ENCODE measurements around the gene FGFR2.
"Not testable (repeated sequence)": the region's sequence is repeated elsewhere in the genome, so short reads cannot be mapped to it uniquely, and the experiment has no call there.

DNA sequence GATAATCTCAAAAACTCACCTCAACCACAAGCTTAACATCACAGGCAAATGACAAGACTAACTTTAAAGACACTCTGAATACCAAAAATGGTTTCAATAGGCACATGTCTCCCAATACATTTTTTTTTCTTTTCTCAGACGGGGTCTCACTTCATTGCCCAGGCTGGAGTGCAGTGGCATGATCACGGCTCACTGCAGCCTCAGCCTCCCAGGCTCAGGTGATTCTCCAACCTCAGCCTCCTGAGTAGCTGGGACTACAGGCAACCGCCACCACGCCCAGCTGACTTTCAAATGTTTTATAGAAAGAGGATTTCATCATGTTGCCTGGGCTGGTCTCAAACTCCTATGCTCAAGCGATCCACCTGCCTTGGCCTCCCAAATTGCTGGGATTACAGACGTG, 77.7 kb downstream of the FGFR2 start:
- TF ChIP-seq, protein P1, sequence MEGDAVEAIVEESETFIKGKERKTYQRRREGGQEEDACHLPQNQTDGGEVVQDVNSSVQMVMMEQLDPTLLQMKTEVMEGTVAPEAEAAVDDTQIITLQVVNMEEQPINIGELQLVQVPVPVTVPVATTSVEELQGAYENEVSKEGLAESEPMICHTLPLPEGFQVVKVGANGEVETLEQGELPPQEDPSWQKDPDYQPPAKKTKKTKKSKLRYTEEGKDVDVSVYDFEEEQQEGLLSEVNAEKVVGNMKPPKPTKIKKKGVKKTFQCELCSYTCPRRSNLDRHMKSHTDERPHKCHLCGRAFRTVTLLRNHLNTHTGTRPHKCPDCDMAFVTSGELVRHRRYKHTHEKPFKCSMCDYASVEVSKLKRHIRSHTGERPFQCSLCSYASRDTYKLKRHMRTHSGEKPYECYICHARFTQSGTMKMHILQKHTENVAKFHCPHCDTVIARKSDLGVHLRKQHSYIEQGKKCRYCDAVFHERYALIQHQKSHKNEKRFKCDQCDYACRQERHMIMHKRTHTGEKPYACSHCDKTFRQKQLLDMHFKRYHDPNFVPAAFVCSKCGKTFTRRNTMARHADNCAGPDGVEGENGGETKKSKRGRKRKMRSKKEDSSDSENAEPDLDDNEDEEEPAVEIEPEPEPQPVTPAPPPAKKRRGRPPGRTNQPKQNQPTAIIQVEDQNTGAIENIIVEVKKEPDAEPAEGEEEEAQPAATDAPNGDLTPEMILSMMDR (IDR thresholded peaks at IDR 0.05; ENCODE audit: poor library complexity) = not testable (repeated sequence)
- TF ChIP-seq EZH2 (IDR thresholded peaks at IDR 0.05; ENCODE audit: borderline replicate concordance) = not testable (repeated sequence)
